SW 1271 (cell line): ENCODE results near the gene KDM4F.

Source experiments
- DNase-seq, 2 experiments: peaks; one replicate each; lab custom pipeline; 2025; lab: John Stamatoyannopoulos, UW

The KDM4F gene

GRCh38 chr11:95091663-95092180 is 42.5 kb downstream of the KDM4F start:
- no peak for DNase-seq

DNA sequence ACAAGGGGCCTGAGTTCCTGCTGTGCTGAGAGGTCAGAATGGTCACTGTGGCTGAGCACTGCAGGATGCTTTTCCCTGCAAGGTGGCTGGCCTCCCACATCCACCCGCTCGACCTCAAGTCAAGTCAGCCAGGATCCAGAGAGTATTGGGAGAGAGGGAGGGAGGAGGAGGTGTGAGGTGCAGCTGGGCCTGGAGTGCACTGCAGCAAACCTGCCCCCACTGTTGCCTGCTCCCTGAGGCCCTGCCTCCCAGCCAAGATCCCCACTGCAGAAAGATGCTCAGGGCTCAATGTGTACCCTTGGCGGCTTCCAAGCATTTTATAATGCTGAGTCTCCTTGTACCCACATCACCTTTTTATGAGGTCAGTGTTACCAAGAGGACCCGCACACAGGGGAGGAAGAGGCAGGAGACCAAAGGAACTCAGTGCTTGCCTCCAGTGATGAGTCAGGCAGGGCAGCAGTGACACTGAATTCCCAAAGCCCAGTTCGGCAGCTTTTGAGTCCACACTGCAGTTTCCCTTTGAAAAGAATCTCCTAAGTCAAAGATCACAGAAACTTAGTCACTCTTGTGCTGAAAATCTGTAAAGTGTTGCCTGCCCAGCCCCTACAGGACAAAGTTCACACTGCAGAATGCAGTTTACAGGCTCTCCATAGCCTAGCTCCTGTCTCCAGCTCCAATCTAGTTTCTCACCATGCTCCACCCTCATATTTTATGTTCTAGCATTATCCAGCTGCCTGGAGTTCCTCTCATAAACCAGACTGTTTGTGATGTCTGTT is 43.5 kb downstream of the KDM4F start:
- DNase-seq: peak; percentile 41 to 53

DNA sequence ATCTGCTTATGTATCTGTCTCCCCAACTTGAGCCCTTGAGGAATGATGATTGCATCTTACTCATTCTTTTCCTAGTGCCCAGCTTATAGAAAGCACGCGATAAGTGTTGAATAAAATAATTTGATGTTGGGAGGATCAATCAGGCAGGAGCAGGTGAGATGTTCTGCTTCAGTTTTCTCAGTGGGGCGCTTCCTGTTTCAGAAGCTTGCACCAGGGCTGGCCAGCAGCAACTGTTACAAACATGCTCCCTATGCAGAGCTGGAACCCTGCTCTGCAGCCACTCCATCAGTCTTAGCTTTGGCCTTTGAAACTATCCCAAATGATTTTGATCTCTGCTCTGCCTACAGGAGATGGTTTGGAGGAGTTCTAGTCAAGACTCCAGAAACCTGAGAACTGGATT is 44.3 kb downstream of the KDM4F start:
- DNase-seq: no peak

DNA sequence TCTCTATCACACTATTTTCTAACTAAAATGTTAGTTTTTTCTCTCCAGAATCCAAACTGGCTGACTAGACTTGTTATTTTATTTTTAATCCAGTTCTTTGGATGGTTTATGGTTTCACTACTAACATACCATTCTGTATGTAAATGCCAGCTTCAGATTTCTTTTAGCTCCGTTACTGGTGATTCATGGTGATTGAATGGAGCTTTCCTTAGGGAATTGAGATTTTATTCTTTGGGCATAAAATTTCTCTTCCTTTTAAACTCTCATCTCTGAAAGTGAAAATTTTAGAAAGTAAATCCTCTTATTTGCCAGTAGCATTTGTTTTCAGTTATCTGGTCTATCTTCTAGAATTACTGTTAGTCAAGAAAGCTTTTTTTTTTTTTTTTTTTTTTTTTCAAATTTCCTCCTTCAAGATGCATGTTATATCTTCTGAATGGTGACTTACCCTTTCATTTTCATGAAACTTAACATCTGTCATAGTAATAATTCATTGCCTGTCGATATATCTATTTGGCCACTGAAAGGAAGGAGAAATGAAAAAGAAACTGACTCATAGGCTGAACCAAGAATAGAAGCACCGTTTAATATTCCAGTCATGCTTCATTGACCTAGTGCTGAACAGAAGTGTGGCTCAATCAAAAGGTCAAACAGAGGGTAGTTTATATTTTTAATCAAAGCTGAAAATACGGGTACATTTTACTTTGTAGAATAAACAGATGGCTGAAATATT is 46.8 kb downstream of the KDM4F start:
- DNase-seq: no peak

- DNase-seq: no peak
These were observed 48.0 kb downstream of the KDM4F start for GRCh38 chr11:95097209-95097608.

- DNase-seq: no peak
These were observed 49.6 kb downstream of the KDM4F start for GRCh38 chr11:95098826-95099225.

DNA sequence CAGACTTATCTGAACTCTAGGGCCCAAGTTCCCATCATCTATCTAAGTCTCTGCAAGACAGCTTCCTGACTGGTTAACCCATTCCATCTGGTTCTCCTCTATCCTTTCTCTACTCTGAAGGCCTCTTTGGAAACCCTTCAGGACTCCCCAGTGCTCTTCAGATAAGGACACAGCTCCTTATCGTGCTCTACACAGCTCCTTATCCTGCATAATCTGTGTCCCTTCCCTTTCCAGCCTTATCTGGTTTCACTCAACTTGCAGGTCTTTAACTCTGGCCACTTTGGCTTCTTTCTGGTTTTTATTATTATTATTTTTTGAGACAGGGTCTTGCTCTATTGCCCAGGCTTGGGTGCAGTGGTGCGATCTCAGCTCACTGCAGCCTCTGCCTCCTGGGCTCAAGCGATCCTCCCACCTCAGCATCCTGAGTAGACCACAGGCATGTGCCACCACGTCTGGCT is 51.0 kb downstream of the KDM4F start:
- no peak for DNase-seq
